Trophoblast cell (in vitro differentiated cells and primary cell): ENCODE data around the gene MXI1.

Experiments
- DNase-seq, 2 donors: peaks; one replicate each; pipeline ENCODE4 v3.0.0-alpha.2; 2016
- H2AFZ ChIP-seq: 2 replicates; pipeline ENCODE4 v1.6.1; 2013; ENCODE audit warnings: low read length, moderate library complexity, mild to moderate bottlenecking; ENCODE audit not compliant: insufficient read depth, poor library complexity
- H2AK5ac ChIP-seq: 2 replicates; pipeline ENCODE4 v1.6.1; 2013; ENCODE audit warnings: mild to moderate bottlenecking, low read length
- H2BK120ac ChIP-seq: 2 replicates; pipeline ENCODE4 v1.6.1; 2013; ENCODE audit warnings: low read length, mild to moderate bottlenecking, moderate library complexity; ENCODE audit not compliant: insufficient read depth, poor library complexity
- H2BK12ac ChIP-seq: 2 replicates; pipeline ENCODE4 v1.6.1; 2013; ENCODE audit warnings: mild to moderate bottlenecking, low read length, moderate library complexity
- H2BK5ac ChIP-seq: 2 replicates; pipeline ENCODE4 v1.6.1; 2013; ENCODE audit warnings: low read length, low read depth, moderate library complexity, mild to moderate bottlenecking; ENCODE audit not compliant: poor library complexity
- H3K14ac ChIP-seq: 2 replicates; pipeline ENCODE4 v1.6.1; 2013; ENCODE audit warnings: mild to moderate bottlenecking, low read length
- H3K18ac ChIP-seq: 2 replicates; pipeline ENCODE4 v1.6.1; 2013; ENCODE audit warnings: mild to moderate bottlenecking, low read length
- H3K23ac ChIP-seq: 2 replicates; pipeline ENCODE4 v1.6.1; 2013; ENCODE audit warnings: low read length
- H3K27ac ChIP-seq: 2 replicates; pipeline ENCODE4 v1.5.1; 2013; ENCODE audit warnings: low read depth, mild to moderate bottlenecking, inconsistent platforms, low read length, moderate library complexity
- H3K27me3 ChIP-seq: 2 replicates; pipeline ENCODE4 v1.6.1; 2013; ENCODE audit warnings: inconsistent platforms, mild to moderate bottlenecking, low read length, moderate library complexity; ENCODE audit not compliant: insufficient read depth
- H3K36me3 ChIP-seq, 2 experiments: 1 replicate in 1 of 2; 2 replicates in 1 of 2; pipeline ENCODE4 v1.6.1; 2013; ENCODE audit warnings: low read length in 2 of 2, mild to moderate bottlenecking in 2 of 2, moderate library complexity in 1 of 2; ENCODE audit not compliant: insufficient read depth in 2 of 2, control insufficient read depth in 1 of 2
- H3K4ac ChIP-seq: 2 replicates; pipeline ENCODE4 v1.6.1; 2013; ENCODE audit warnings: low read depth, mild to moderate bottlenecking, low read length, moderate library complexity
- H3K4me1 ChIP-seq, 2 experiments: 1 replicate in 1 of 2; 2 replicates in 1 of 2; pipeline ENCODE4 v1.6.1; 2013; ENCODE audit warnings: low read length in 2 of 2, mild to moderate bottlenecking in 2 of 2, moderate library complexity in 1 of 2; ENCODE audit not compliant: insufficient read depth in 2 of 2, control insufficient read depth in 1 of 2
- H3K4me2 ChIP-seq: 2 replicates; pipeline ENCODE4 v1.6.1; 2013; ENCODE audit warnings: inconsistent platforms, mild to moderate bottlenecking, low read length, moderate library complexity
- H3K4me3 ChIP-seq: 2 replicates; pipeline ENCODE4 v1.5.1; 2013; ENCODE audit warnings: mild to moderate bottlenecking, low read depth, low read length, inconsistent platforms
- H3K79me1 ChIP-seq: one replicate; pipeline ENCODE4 v1.6.1; 2013; ENCODE audit warnings: low read length
- H3K79me2 ChIP-seq: 2 replicates; pipeline ENCODE4 v1.6.1; 2013; ENCODE audit warnings: low read length, mild to moderate bottlenecking; ENCODE audit not compliant: control insufficient read depth, insufficient read depth, poor library complexity
- H3K9ac ChIP-seq: 2 replicates; pipeline ENCODE4 v1.6.1; 2013; ENCODE audit warnings: mild to moderate bottlenecking, low read length
- H3K9me3 ChIP-seq: 2 replicates; pipeline ENCODE4 v1.6.1; 2013; ENCODE audit warnings: low read depth, mild to moderate bottlenecking, control low read depth, inconsistent platforms, low read length; ENCODE audit not compliant: insufficient read depth
- H4K12ac ChIP-seq: 2 replicates; pipeline ENCODE4 v1.6.1; 2013; ENCODE audit warnings: low read depth, mild to moderate bottlenecking, low read length, moderate library complexity
- H4K8ac ChIP-seq: 2 replicates; pipeline ENCODE4 v1.6.1; 2013; ENCODE audit warnings: low read depth, mild to moderate bottlenecking, low read length, moderate library complexity
- H4K91ac ChIP-seq: one replicate; pipeline ENCODE4 v1.6.1; 2013; ENCODE audit warnings: low read depth, mild to moderate bottlenecking, low read length, moderate library complexity
- WGBS: extraction: QIAGEN DNeasy Blood & Tissue Kit; methylation state at CpG from one replicate; pipeline ENCODE4 v1.1.7; 2013; ENCODE audit warnings: missing lambda C conversion rate; ENCODE audit not compliant: insufficient read length, insufficient coverage; ENCODE audit errors: extremely low coverage; 5-methylcytosine and 5-hydroxymethylcytosine counted together

Gene MXI1

GRCh38 chr10:110305767-110306451, 98.5 kb downstream of the MXI1 start:
- Histone ChIP-seq H3K36me3 (peaks cover 2 to 6% of the 10 kb centered on the region in 2 experiments), H4K12ac (peak overlapping the region; percentile 84), H4K8ac (peak overlapping the region; percentile 43), H3K79me1 (peaks cover 10% of the 10 kb centered on the region), H3K9ac (no peak overlapping the region), H3K14ac (no peak overlapping the region), H2BK5ac (no peak overlapping the region), H2AK5ac (no peak overlapping the region), H3K4ac (no peak overlapping the region), H3K23ac (no peak overlapping the region), H3K9me3 (no peaks in the 10 kb centered on the region), H3K18ac (no peak overlapping the region), H4K91ac (no peak overlapping the region), H2BK120ac (no peak overlapping the region), H3K27me3 (no peaks in the 10 kb centered on the region), H3K27ac (no peak overlapping the region), H3K4me1 (no peaks in the 10 kb centered on the region), H2AFZ (no peak overlapping the region), H3K4me2 (no peak overlapping the region), H3K4me3 (no peak overlapping the region), H2BK12ac (no peak overlapping the region), H3K79me2 (peaks cover 7% of the 10 kb centered on the region)
- peak; percentile 67 to 84 for DNase-seq
- no CpG with 5 or more reads among the region's 17 CpGs for WGBS

DNA sequence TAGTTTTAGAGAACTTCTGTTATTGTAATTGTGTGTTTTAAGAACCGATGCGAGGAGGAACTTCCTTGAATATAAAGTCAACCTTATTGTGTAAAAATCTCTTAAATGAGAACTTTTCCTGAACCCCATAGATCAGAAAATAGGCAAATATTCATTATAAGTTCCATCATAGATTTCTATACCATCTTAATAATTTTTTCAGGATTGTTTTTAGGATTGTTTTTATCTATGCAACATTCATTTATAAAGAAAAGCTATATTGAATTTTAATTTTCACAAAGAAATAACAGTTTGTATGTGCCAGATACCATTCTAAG, 99.0 kb downstream of the MXI1 start:
- Histone ChIP-seq H3K9me3 (no peaks in the 10 kb centered on the region), H3K4ac (no peak overlapping the region), H4K91ac (no peak overlapping the region), H2BK12ac (no peak overlapping the region), H3K23ac (no peak overlapping the region), H3K27ac (no peak overlapping the region), H3K14ac (no peak overlapping the region), H2BK5ac (no peak overlapping the region), H3K27me3 (no peaks in the 10 kb centered on the region), H3K9ac (no peak overlapping the region), H3K18ac (no peak overlapping the region), H3K36me3 (peaks cover 2 to 6% of the 10 kb centered on the region in 2 experiments), H3K4me3 (no peak overlapping the region), H3K4me1 (no peaks in the 10 kb centered on the region), H4K8ac (no peak overlapping the region), H3K4me2 (no peak overlapping the region), H2AFZ (no peak overlapping the region), H4K12ac (no peak overlapping the region), H3K79me2 (peaks cover 7% of the 10 kb centered on the region), H2AK5ac (no peak overlapping the region), H2BK120ac (no peak overlapping the region), H3K79me1 (peaks cover 10% of the 10 kb centered on the region)
- DNase-seq: no peak
- WGBS: no CpG with 5 or more reads among the region's 2 CpGs

DNA sequence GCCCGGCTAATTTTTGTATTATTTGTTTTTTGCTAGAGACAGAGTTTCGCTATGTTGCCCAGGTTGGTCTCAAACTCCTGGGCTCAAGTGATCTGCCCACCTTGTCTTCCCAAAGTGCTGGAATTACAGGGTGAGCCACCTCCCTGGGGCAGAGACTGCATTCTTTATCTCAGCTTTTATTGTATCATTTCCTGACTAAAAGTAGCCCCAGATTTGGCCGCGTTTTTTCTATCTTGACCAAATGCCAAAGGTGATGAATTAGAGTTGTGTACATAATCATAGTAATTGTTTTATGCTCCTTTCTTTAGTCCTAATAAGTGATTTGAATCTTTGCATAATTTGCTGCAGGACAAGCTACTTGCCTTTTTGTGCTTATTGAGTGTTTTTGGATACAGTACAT, 100.4 kb downstream of the MXI1 start:
- Histone ChIP-seq H3K27me3 (no peaks in the 10 kb centered on the region), H3K36me3 (no peaks in the 10 kb centered on the region), H2AFZ (no peak overlapping the region), H3K23ac (no peak overlapping the region), H4K12ac (no peak overlapping the region), H4K91ac (no peak overlapping the region), H3K4ac (no peak overlapping the region), H3K27ac (no peak overlapping the region), H2AK5ac (no peak overlapping the region), H4K8ac (no peak overlapping the region), H3K79me1 (peaks cover 10% of the 10 kb centered on the region), H3K18ac (no peak overlapping the region), H3K4me3 (no peak overlapping the region), H3K9me3 (no peaks in the 10 kb centered on the region), H3K14ac (no peak overlapping the region), H3K9ac (no peak overlapping the region), H3K79me2 (peaks cover 7% of the 10 kb centered on the region), H3K4me1 (no peaks in the 10 kb centered on the region), H2BK12ac (no peak overlapping the region), H2BK5ac (no peak overlapping the region), H2BK120ac (no peak overlapping the region), H3K4me2 (no peak overlapping the region)
- WGBS: no CpG with 5 or more reads among the region's 4 CpGs
- no peak for DNase-seq

DNA sequence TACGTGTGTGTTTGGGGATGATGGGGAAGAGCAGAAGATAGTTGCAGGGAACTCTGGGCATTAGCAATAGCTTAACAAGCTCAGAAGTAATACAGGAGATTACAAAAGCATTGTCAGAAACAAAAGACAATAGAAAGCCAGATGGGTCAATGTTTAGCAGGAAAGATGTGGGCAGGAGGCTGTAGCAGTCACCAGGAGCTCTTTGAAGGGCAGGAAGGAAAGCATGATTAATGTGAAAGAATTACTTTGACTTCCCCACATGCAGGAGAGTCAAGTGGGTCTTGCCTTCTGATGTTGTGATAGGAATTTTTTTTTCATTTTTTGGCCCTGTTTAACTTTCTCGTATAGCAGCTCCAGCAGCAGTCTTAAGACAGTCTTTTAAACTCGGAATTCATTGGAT, 103.3 kb downstream of the MXI1 start:
- Histone ChIP-seq H2BK120ac (no peak overlapping the region), H2BK5ac (no peak overlapping the region), H3K14ac (no peak overlapping the region), H4K8ac (no peak overlapping the region), H4K12ac (no peak overlapping the region), H2AFZ (no peak overlapping the region), H3K4me2 (no peak overlapping the region), H3K36me3 (no peaks in the 10 kb centered on the region), H3K18ac (no peak overlapping the region), H3K9me3 (no peaks in the 10 kb centered on the region), H4K91ac (no peak overlapping the region), H3K79me1 (no peaks in the 10 kb centered on the region), H3K23ac (no peak overlapping the region), H3K4ac (no peak overlapping the region), H3K4me1 (no peaks in the 10 kb centered on the region), H3K79me2 (no peaks in the 10 kb centered on the region), H2BK12ac (no peak overlapping the region), H3K27ac (no peak overlapping the region), H2AK5ac (no peak overlapping the region), H3K9ac (no peak overlapping the region), H3K4me3 (no peak overlapping the region), H3K27me3 (no peaks in the 10 kb centered on the region)
- DNase-seq: no peak
- 100% methylated on average over 1 of the region's 3 CpGs for WGBS
